ENCODE data around the gene PERM1.
A peak's percentile ranks its signal among the peaks of the same experiment; 100 is the strongest.

The PERM1 gene

GRCh38 chr1:932776-933602 is 48.9 kb downstream of the PERM1 start:
- Histone ChIP-seq H3K9me2 (replicated peaks; ENCODE audit: low read depth, low read length) (no peaks in the 10 kb centered on the region), H3K79me2 (ENCODE audit: insufficient read depth, low read length) (no peaks in the 10 kb centered on the region), H3K9ac (ENCODE audit: low read depth, low read length, poor library complexity, severe bottlenecking) (no peak overlapping the region), H3K36me3 (ENCODE audit: insufficient read depth, low read length) (no peaks in the 10 kb centered on the region), H3K4me2 (ENCODE audit: low read depth, low read length, poor library complexity, severe bottlenecking) (no peak overlapping the region), H3K4me1 (ENCODE audit: insufficient read depth, low read length, poor library complexity, severe bottlenecking) (peaks cover 17% of the 10 kb centered on the region), H4K20me1 (ENCODE audit: insufficient read depth, low read length, poor library complexity, severe bottlenecking) (no peaks in the 10 kb centered on the region), H2AFZ (ENCODE audit: low read length) (no peak overlapping the region), H3K27me3 (ENCODE audit: insufficient read depth, low read length, poor library complexity, severe bottlenecking) (no peaks in the 10 kb centered on the region), H3K4me3 (ENCODE audit: low read length, poor library complexity, severe bottlenecking) (no peak overlapping the region), H3F3A (ENCODE audit: low read depth) (no peaks in the 10 kb centered on the region), H3K9me3 (ENCODE audit: insufficient read depth, low read depth, low read length) (no peaks in the 10 kb centered on the region)
- no peak for TF ChIP-seq EZH2phosphoT487 (IDR thresholded peaks at IDR 0.05; ENCODE audit: borderline replicate concordance)

- Histone ChIP-seq H3K4me2 (ENCODE audit: low read depth, low read length, poor library complexity, severe bottlenecking) (peak overlapping the region; percentile 44), H3K36me3 (ENCODE audit: insufficient read depth, low read length) (no peaks in the 10 kb centered on the region), H3F3A (ENCODE audit: low read depth) (no peaks in the 10 kb centered on the region), H3K4me3 (ENCODE audit: low read length, poor library complexity, severe bottlenecking) (no peak overlapping the region), H3K9me2 (replicated peaks; ENCODE audit: low read depth, low read length) (no peaks in the 10 kb centered on the region), H4K20me1 (ENCODE audit: insufficient read depth, low read length, poor library complexity, severe bottlenecking) (no peaks in the 10 kb centered on the region), H2AFZ (ENCODE audit: low read length) (no peak overlapping the region), H3K9ac (ENCODE audit: low read depth, low read length, poor library complexity, severe bottlenecking) (no peak overlapping the region), H3K4me1 (ENCODE audit: insufficient read depth, low read length, poor library complexity, severe bottlenecking) (peaks cover 17% of the 10 kb centered on the region), H3K79me2 (ENCODE audit: insufficient read depth, low read length) (no peaks in the 10 kb centered on the region), H3K9me3 (ENCODE audit: insufficient read depth, low read depth, low read length) (no peaks in the 10 kb centered on the region), H3K27me3 (ENCODE audit: insufficient read depth, low read length, poor library complexity, severe bottlenecking) (no peaks in the 10 kb centered on the region)
- no peak for TF ChIP-seq CTCF (conservative IDR thresholded peaks at IDR 0.05; ENCODE audit: low read length)
- no peak for TF ChIP-seq EZH2phosphoT487 (IDR thresholded peaks at IDR 0.05; ENCODE audit: borderline replicate concordance)
These were observed 49.8 kb downstream of the PERM1 start for GRCh38 chr1:932173-932510.

GRCh38 chr1:931380-932172 is 50.3 kb downstream of the PERM1 start:
- Histone ChIP-seq H3K36me3 (ENCODE audit: insufficient read depth, low read length) (no peaks in the 10 kb centered on the region), H4K20me1 (ENCODE audit: insufficient read depth, low read length, poor library complexity, severe bottlenecking) (no peaks in the 10 kb centered on the region), H3K9me2 (replicated peaks; ENCODE audit: low read depth, low read length) (no peaks in the 10 kb centered on the region), H3K9ac (ENCODE audit: low read depth, low read length, poor library complexity, severe bottlenecking) (peak overlapping the region; percentile 25), H2AFZ (ENCODE audit: low read length) (no peak overlapping the region), H3K9me3 (ENCODE audit: insufficient read depth, low read depth, low read length) (no peaks in the 10 kb centered on the region), H3K4me2 (ENCODE audit: low read depth, low read length, poor library complexity, severe bottlenecking) (peak overlapping the region; percentile 44), H3K4me3 (ENCODE audit: low read length, poor library complexity, severe bottlenecking) (no peak overlapping the region), H3K4me1 (ENCODE audit: insufficient read depth, low read length, poor library complexity, severe bottlenecking) (peaks cover 17% of the 10 kb centered on the region), H3K79me2 (ENCODE audit: insufficient read depth, low read length) (no peaks in the 10 kb centered on the region), H3K27me3 (ENCODE audit: insufficient read depth, low read length, poor library complexity, severe bottlenecking) (no peaks in the 10 kb centered on the region), H3F3A (ENCODE audit: low read depth) (no peaks in the 10 kb centered on the region)
- TF ChIP-seq EZH2phosphoT487 (IDR thresholded peaks at IDR 0.05; ENCODE audit: borderline replicate concordance) = no peak
- TF ChIP-seq CTCF (conservative IDR thresholded peaks at IDR 0.05; ENCODE audit: low read length) = no peak

Measured in Loucy (cell line).